ENCODE measurements around the gene PDE2A. TPM values are rescaled to one million over a fixed set of nuclear protein-coding genes. Genes with fewer than 3 reads are reported as not detected.

PDE2A gene
- total and polyA plus RNA-seq, 2 donors from 2014 or later = 12.6 to 42.0 TPM

GRCh38 chr11:72569966-72570892 lies 104.0 kb downstream of the PDE2A start:
- Histone ChIP-seq H3K9me3 (ENCODE audit: control insufficient read depth in 2 of 3, insufficient read depth in 1 of 3, low read length in 3 of 3) (no peaks in the 10 kb centered on the region), H3K36me3 (ENCODE audit: control insufficient read depth in 2 of 3, insufficient read depth in 3 of 3, low read length in 3 of 3) (no peaks in the 10 kb centered on the region), H3K9ac (ENCODE audit: low read length in 3 of 3) (no peak overlapping the region), H3K27ac (ENCODE audit: low read depth in 2 of 2, low read length in 2 of 2) (no peak overlapping the region), H3K4me3 (ENCODE audit: low read length in 3 of 3) (no peak overlapping the region), H3K27me3 (ENCODE audit: control insufficient read depth, insufficient read depth, low read length) (no peaks in the 10 kb centered on the region), H3K4me1 (ENCODE audit: control insufficient read depth in 2 of 3, insufficient read depth in 2 of 3, low read depth in 1 of 3, low read length in 3 of 3) (no peaks in the 10 kb centered on the region)
- intact Hi-C loops (cut with DNase I) = no loop called here
- TF ChIP-seq CTCF (IDR thresholded peaks at IDR 0.05; ENCODE audit: borderline replicate concordance, extremely low read depth, insufficient read depth) = no peak
- no peak for FAIRE-seq
- DNase-seq = no peak

GRCh38 chr11:72568861-72569260 lies 105.4 kb downstream of the PDE2A start:
- TF ChIP-seq CTCF (IDR thresholded peaks at IDR 0.05; ENCODE audit: borderline replicate concordance, extremely low read depth, insufficient read depth) = no peak
- FAIRE-seq (no peak), DNase-seq (no peak)
- no peaks in the 10 kb centered on the region for H3K27me3 ChIP-seq (ENCODE audit: control insufficient read depth, insufficient read depth, low read length)
- no peaks in the 10 kb centered on the region for H3K36me3 ChIP-seq (ENCODE audit: control insufficient read depth in 2 of 3, insufficient read depth in 3 of 3, low read length in 3 of 3)
- intact Hi-C loops (cut with DNase I) = no loop called here
- H3K9ac ChIP-seq (ENCODE audit: low read length in 3 of 3) = no peak overlapping the region
- H3K4me1 ChIP-seq (ENCODE audit: control insufficient read depth in 2 of 3, insufficient read depth in 2 of 3, low read depth in 1 of 3, low read length in 3 of 3) = no peaks in the 10 kb centered on the region
- no peak overlapping the region for H3K27ac ChIP-seq (ENCODE audit: low read depth in 2 of 2, low read length in 2 of 2)
- H3K4me3 ChIP-seq (ENCODE audit: low read length in 3 of 3) = no peak overlapping the region
- H3K9me3 ChIP-seq (ENCODE audit: control insufficient read depth in 2 of 3, insufficient read depth in 1 of 3, low read length in 3 of 3) = no peaks in the 10 kb centered on the region

GRCh38 chr11:72562431-72562830 lies 111.8 kb downstream of the PDE2A start:
- Histone ChIP-seq H3K4me1 (ENCODE audit: control insufficient read depth in 2 of 3, insufficient read depth in 2 of 3, low read depth in 1 of 3, low read length in 3 of 3) (no peaks in the 10 kb centered on the region), H3K9me3 (ENCODE audit: control insufficient read depth in 2 of 3, insufficient read depth in 1 of 3, low read length in 3 of 3) (no peaks in the 10 kb centered on the region), H3K36me3 (ENCODE audit: control insufficient read depth in 2 of 3, insufficient read depth in 3 of 3, low read length in 3 of 3) (no peaks in the 10 kb centered on the region), H3K9ac (ENCODE audit: low read length in 3 of 3) (no peak overlapping the region), H3K27ac (ENCODE audit: low read depth in 2 of 2, low read length in 2 of 2) (no peak overlapping the region), H3K4me3 (ENCODE audit: low read length in 3 of 3) (no peak overlapping the region), H3K27me3 (ENCODE audit: control insufficient read depth, insufficient read depth, low read length) (no peaks in the 10 kb centered on the region)
- DNase-seq = peak in 1 of 5 donors; percentile 2
- no peak for FAIRE-seq
- no peak for TF ChIP-seq CTCF (IDR thresholded peaks at IDR 0.05; ENCODE audit: borderline replicate concordance, extremely low read depth, insufficient read depth)
- intact Hi-C loops (cut with DNase I) = no loop called here
